H1 (cell line): ENCODE measurements around the gene RASL10A. TPM values are rescaled to one million over a fixed set of nuclear protein-coding genes. Genes with fewer than 3 reads are reported as not detected.

Experiments used
- GABPA ChIP-seq: IDR thresholded peaks from 2 replicates; pipeline ENCODE4 v1.6.1; 2011; ENCODE audit warnings: mild to moderate bottlenecking, low read length, moderate library complexity, borderline replicate concordance; ENCODE audit not compliant: insufficient read depth
- polyA plus RNA-seq, 7 experiments: library from polyadenylated mRNA; depleted of rRNA in 3 of 7; stranded (reverse) in 5 of 7; unstranded in 2 of 7; fragments of >200 nt in 5 of 7; fragments of 200-250 nt in 2 of 7; gene quantifications; 1 replicate in 5 of 7; 2 replicates in 1 of 7; 4 replicates in 1 of 7; pipeline versions ENCODE4 v1.2.1 to v1.2.3, GENCODE V29; 2011 to 2013; ENCODE audit warnings: missing spikeins in 2 of 7, mixed read lengths in 2 of 7
- total RNA-seq: library from RNA; stranded (reverse); fragmentation: NEBNext Ultra II Directional; extraction: Animal tissue kit (Norgen Biotek cat#: 25700); gene quantifications from 2 replicates; pipeline ENCODE4 v1.2.1, GENCODE V29; 2021

RASL10A gene
- total and polyA plus RNA-seq, 2 of the 8 experiments (the other 6 are each of a cell fraction or from before 2014, with no cell fraction given), result 1.1 to 1.5 TPM

DNA sequence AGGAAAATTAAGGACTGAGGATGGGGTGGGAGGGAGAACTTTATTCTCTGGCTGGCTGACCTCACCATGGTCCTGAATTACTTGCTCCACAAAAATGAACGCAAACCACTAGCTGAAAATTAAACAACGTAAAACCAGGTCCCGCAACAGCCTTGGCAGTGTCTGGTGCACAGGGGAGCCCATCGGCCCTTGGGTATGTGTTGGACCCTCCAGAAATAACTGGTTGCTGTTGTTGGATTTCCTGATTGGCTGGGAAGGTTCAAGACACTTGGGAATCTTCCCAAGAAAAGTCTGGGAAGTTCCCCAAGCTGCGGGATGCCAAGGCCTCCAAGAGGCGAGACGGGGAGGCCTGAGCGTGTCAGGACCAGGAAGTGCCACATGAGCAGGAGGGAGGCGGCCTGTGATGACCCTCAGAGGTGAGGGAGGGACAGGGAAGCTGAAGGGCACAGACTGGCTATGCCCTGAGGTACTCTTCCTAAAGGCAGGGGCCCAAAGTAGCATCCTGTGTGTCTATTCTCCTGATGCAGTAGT is 10.4 kb upstream of the RASL10A start (continued):
- no peak for TF ChIP-seq GABPA
